GM08714 (cell line): ENCODE measurements around the gene AP4M1.
A peak's percentile ranks its signal among the peaks of the same experiment; 100 is the strongest.

ENCODE experiments used
- H3K4me3 ChIP-seq: fragments of 200-500 bp; sonication (Bioruptor generic); 2 replicates; pipeline ENCODE4 v1.5.1; 2014; ENCODE audit warnings: mild to moderate bottlenecking, low read length, inconsistent platforms
- ZNF274 ChIP-seq: IDR thresholded peaks from 2 replicates; pipeline ENCODE4 v1.6.1; 2012; ENCODE audit warnings: mild to moderate bottlenecking, low read depth, low read length

AP4M1 gene

GRCh38 chr7:100091411-100092181, 9.8 kb upstream of the AP4M1 start:
- no peak for TF ChIP-seq ZNF274
- H3K4me3 ChIP-seq = no peak overlapping the region

- TF ChIP-seq ZNF274 = no peak
- no peak overlapping the region for H3K4me3 ChIP-seq
Observed at GRCh38 chr7:100093054-100093453, 8.4 kb upstream of the AP4M1 start.

GRCh38 chr7:100093498-100093897, 7.9 kb upstream of the AP4M1 start:
- no peak overlapping the region for H3K4me3 ChIP-seq
- TF ChIP-seq ZNF274 = no peak

- TF ChIP-seq ZNF274 = no peak
- H3K4me3 ChIP-seq = no peak overlapping the region
Observed at GRCh38 chr7:100093925-100094486, 7.4 kb upstream of the AP4M1 start.

GRCh38 chr7:100095289-100095688, 6.2 kb upstream of the AP4M1 start:
- no peak overlapping the region for H3K4me3 ChIP-seq
- TF ChIP-seq ZNF274 = no peak

- no peak for TF ChIP-seq ZNF274
- H3K4me3 ChIP-seq = no peak overlapping the region
Observed at GRCh38 chr7:100095704-100096103, 5.7 kb upstream of the AP4M1 start.

- no peak overlapping the region for H3K4me3 ChIP-seq
Observed at GRCh38 chr7:100098913-100099312, 2.5 kb upstream of the AP4M1 start.

GRCh38 chr7:100099452-100099851, 2.0 kb upstream of the AP4M1 start:
- TF ChIP-seq ZNF274 = no peak
- peak overlapping the region; percentile 88 for H3K4me3 ChIP-seq

More at GRCh38 chr7:100098913-100099312, 2.5 kb upstream of the AP4M1 start:
- no peak for TF ChIP-seq ZNF274

- H3K4me3 ChIP-seq = peak overlapping the region; percentile 88
- no peak for TF ChIP-seq ZNF274
Observed at GRCh38 chr7:100100420-100101015, 925 bp upstream of the AP4M1 start.

GRCh38 chr7:100102950-100103840, 1.8 kb downstream of the AP4M1 start:
- TF ChIP-seq ZNF274 = no peak
- no peak overlapping the region for H3K4me3 ChIP-seq

- no peak overlapping the region for H3K4me3 ChIP-seq
- no peak for TF ChIP-seq ZNF274
Observed at GRCh38 chr7:100105534-100105933, 4.1 kb downstream of the AP4M1 start.

- no peak for TF ChIP-seq ZNF274
Observed at GRCh38 chr7:100106633-100107032, 5.2 kb downstream of the AP4M1 start.

GRCh38 chr7:100107125-100107737, 5.8 kb downstream of the AP4M1 start:
- TF ChIP-seq ZNF274 = no peak
- H3K4me3 ChIP-seq = no peak overlapping the region

More at GRCh38 chr7:100106633-100107032, 5.2 kb downstream of the AP4M1 start:
- no peak overlapping the region for H3K4me3 ChIP-seq

GRCh38 chr7:100107890-100108289, 6.4 kb downstream of the AP4M1 start:
- H3K4me3 ChIP-seq = no peak overlapping the region
- TF ChIP-seq ZNF274 = no peak
